Measurements from ENCODE around the gene FITM2. TPM values are rescaled to one million over a fixed set of nuclear protein-coding genes. Genes with fewer than 3 reads are reported as not detected.

The FITM2 gene
- polyA plus RNA-seq, 1 of the 3 experiments (the other 2 are of a cell fraction): 3.6 TPM

GRCh38 chr20:44350567-44350966, 39.6 kb upstream of the FITM2 start:
- TF ChIP-seq TCF12 (IDR thresholded peaks at IDR 0.05) (no peak), FOSL2 (IDR thresholded peaks at IDR 0.05; ENCODE audit: borderline replicate concordance, low read depth) (no peak), MAX (IDR thresholded peaks at IDR 0.05; ENCODE audit: low read depth) (no peak), FOXM1 (IDR thresholded peaks at IDR 0.05; ENCODE audit: low read depth) (no peak), PBX3 (IDR thresholded peaks at IDR 0.05) (no peak), POLR2AphosphoS5 (IDR thresholded peaks at IDR 0.05; ENCODE audit: low read depth, low read length) (no peak), TAF1 (IDR thresholded peaks at IDR 0.05; ENCODE audit: borderline replicate concordance, low read depth, low read length) (no peak), RXRA (IDR thresholded peaks at IDR 0.05; ENCODE audit: borderline replicate concordance, low read depth) (no peak), TEAD4 (IDR thresholded peaks at IDR 0.05; ENCODE audit: borderline replicate concordance, insufficient read depth) (no peak), SIN3A (IDR thresholded peaks at IDR 0.05; ENCODE audit: borderline replicate concordance, low read depth, low read length) (no peak)
- CTCF ChIA-PET: interaction anchor here (0.9 to 1.3 kb wide), 2 partner anchors 39 to 111 kb away, joined by 3 read pairs; partner anchors contain the start of gene FITM2
- WGBS (ENCODE audit: low lambda C conversion rate): 86% methylated on average over 6 of the region's 6 CpGs

GRCh38 chr20:44349349-44349748, 38.3 kb upstream of the FITM2 start:
- Histone ChIP-seq H3K79me2 (ENCODE audit: insufficient read depth) (no peaks in the 10 kb centered on the region), H3K4me3 (ENCODE audit: low read depth in 2 of 2, low read length in 1 of 2) (no peak overlapping the region), H4K20me1 (ENCODE audit: insufficient read depth) (no peaks in the 10 kb centered on the region), H3K9me3 (no peaks in the 10 kb centered on the region), H3K9ac (no peak overlapping the region), H3K4me1 (ENCODE audit: control insufficient read depth in 1 of 2, insufficient read depth in 2 of 2, low read depth in 1 of 2, low read length in 1 of 2) (no peaks in the 10 kb centered on the region), H3K27ac (ENCODE audit: low read depth in 2 of 2, low read length in 1 of 2) (no peak overlapping the region), H3K4me2 (no peak overlapping the region), H3K27me3 (ENCODE audit: insufficient read depth) (no peaks in the 10 kb centered on the region; the same call in 1 of the 2 replicates), H3F3A (replicated peaks; ENCODE audit: insufficient read depth) (no peaks in the 10 kb centered on the region), H3K9me2 (no peaks in the 10 kb centered on the region), H2AFZ (ENCODE audit: low read depth) (no peak overlapping the region), H3K36me3 (replicated peaks in 1 of 2; ENCODE audit: control insufficient read depth in 1 of 2, insufficient read depth in 2 of 2, low read length in 1 of 2) (no peaks in the 10 kb centered on the region)
- ChIA-PET CTCF (interaction anchor here (0.6 to 0.9 kb wide), 3 partner anchors 10 to 112 kb away, joined by 3 read pairs; no protein-coding TSS in a partner anchor), POLR2A (no interaction called here)
- WGBS (ENCODE audit: low lambda C conversion rate): 30% methylated on average over 3 of the region's 3 CpGs
- DNase-seq: no peak
- TF ChIP-seq RAD21 (IDR thresholded peaks at IDR 0.05; ENCODE audit: low read length) (no peak), TEAD4 (IDR thresholded peaks at IDR 0.05; ENCODE audit: borderline replicate concordance, insufficient read depth) (no peak), EP300 (IDR thresholded peaks at IDR 0.05; ENCODE audit: borderline replicate concordance in 1 of 2, low read depth in 1 of 2, low read length in 1 of 2) (no peak), TCF12 (IDR thresholded peaks at IDR 0.05) (no peak), NRF1 (IDR thresholded peaks at IDR 0.05; ENCODE audit: low read depth, low read length) (no peak), USF2 (IDR thresholded peaks at IDR 0.05; ENCODE audit: borderline replicate concordance, low read depth, low read length) (no peak), RFX5 (IDR thresholded peaks at IDR 0.05; ENCODE audit: low read length) (no peak), FOXM1 (IDR thresholded peaks at IDR 0.05; ENCODE audit: low read depth) (no peak), MAX (IDR thresholded peaks at IDR 0.05; ENCODE audit: low read depth) (no peak), EZH2phosphoT487 (IDR thresholded peaks at IDR 0.05; ENCODE audit: borderline replicate concordance, low read depth) (no peak), REST (IDR thresholded peaks at IDR 0.05; ENCODE audit: low read depth, low read length) (no peak), SIN3A (IDR thresholded peaks at IDR 0.05; ENCODE audit: borderline replicate concordance, low read depth, low read length) (no peak), GATA2 (CRISPR knock-in tag; IDR thresholded peaks at IDR 0.05) (no peak), FOSL2 (IDR thresholded peaks at IDR 0.05; ENCODE audit: borderline replicate concordance, low read depth) (no peak)

More at GRCh38 chr20:44350567-44350966, 39.6 kb upstream of the FITM2 start:
- no peak overlapping the region for H3K4me2 ChIP-seq
- H3K79me2 ChIP-seq (ENCODE audit: insufficient read depth): no peaks in the 10 kb centered on the region
- H4K20me1 ChIP-seq (ENCODE audit: insufficient read depth): no peaks in the 10 kb centered on the region
- POLR2A ChIA-PET: interaction anchor here (0.6 kb wide), 1 partner anchor 137 kb away, joined by 3 read pairs; no protein-coding TSS in a partner anchor
- H3K27me3 ChIP-seq (ENCODE audit: insufficient read depth): no peaks in the 10 kb centered on the region; the same call in 1 of the 2 replicates
- H2AFZ ChIP-seq (ENCODE audit: low read depth): no peak overlapping the region
- H3K36me3 ChIP-seq (replicated peaks in 1 of 2; ENCODE audit: control insufficient read depth in 1 of 2, insufficient read depth in 2 of 2, low read length in 1 of 2): no peaks in the 10 kb centered on the region
- DNase-seq: no peak
- no peaks in the 10 kb centered on the region for H3K9me2 ChIP-seq
- H3K4me3 ChIP-seq (ENCODE audit: low read depth in 2 of 2, low read length in 1 of 2): no peak overlapping the region
- H3K27ac ChIP-seq (ENCODE audit: low read depth in 2 of 2, low read length in 1 of 2): no peak overlapping the region
- no peak overlapping the region for H3K9ac ChIP-seq
- H3K4me1 ChIP-seq (ENCODE audit: control insufficient read depth in 1 of 2, insufficient read depth in 2 of 2, low read depth in 1 of 2, low read length in 1 of 2): no peaks in the 10 kb centered on the region
- H3F3A ChIP-seq (replicated peaks; ENCODE audit: insufficient read depth): no peaks in the 10 kb centered on the region
- no peaks in the 10 kb centered on the region for H3K9me3 ChIP-seq
